Fibroblast of mammary gland (primary cell): Measurements from ENCODE around the gene PLEKHG4.

ENCODE experiments used
- DNase-seq: peaks from one replicate; pipeline ENCODE4 v3.0.0-alpha.2; 2010; ENCODE audit warnings: low read depth
- H3K4me3 ChIP-seq: 2 replicates; pipeline ENCODE4 v1.5.1; 2011; ENCODE audit warnings: low read depth, mild to moderate bottlenecking, low read length, moderate library complexity; ENCODE audit not compliant: control insufficient read depth
- CTCF ChIP-seq: conservative IDR thresholded peaks from 2 replicates; pipeline ENCODE4 v1.5.1; 2011; ENCODE audit warnings: low read depth, low read length, inconsistent platforms; ENCODE audit not compliant: control insufficient read depth, insufficient read depth

PLEKHG4 gene

GRCh38 chr16:67265834-67266233 is 13.5 kb upstream of the PLEKHG4 start:
- TF ChIP-seq CTCF = no peak

GRCh38 chr16:67268136-67268579 is 11.2 kb upstream of the PLEKHG4 start:
- DNase-seq = peak; percentile 96
- no peak for TF ChIP-seq CTCF
- no peak overlapping the region for H3K4me3 ChIP-seq

More at GRCh38 chr16:67265834-67266233, 13.5 kb upstream of the PLEKHG4 start:
- H3K4me3 ChIP-seq = no peak overlapping the region
- DNase-seq = no peak

GRCh38 chr16:67269766-67270165 is 9.6 kb upstream of the PLEKHG4 start:
- TF ChIP-seq CTCF = no peak
- no peak overlapping the region for H3K4me3 ChIP-seq
- peak; percentile 91 for DNase-seq

- no peak for TF ChIP-seq CTCF
- DNase-seq = no peak
- H3K4me3 ChIP-seq = no peak overlapping the region
Measured at GRCh38 chr16:67270931-67271338, 8.4 kb upstream of the PLEKHG4 start.

- H3K4me3 ChIP-seq = no peak overlapping the region
- no peak for TF ChIP-seq CTCF
- no peak for DNase-seq
Measured at GRCh38 chr16:67271446-67271845, 7.9 kb upstream of the PLEKHG4 start.

GRCh38 chr16:67275321-67275720 is 4.0 kb upstream of the PLEKHG4 start:
- TF ChIP-seq CTCF = no peak
- no peak for DNase-seq
- H3K4me3 ChIP-seq = no peak overlapping the region

- H3K4me3 ChIP-seq = peak overlapping the region; percentile 78
- DNase-seq = peak; percentile 99
- TF ChIP-seq CTCF = no peak
Measured at GRCh38 chr16:67277294-67277998, 1.9 kb upstream of the PLEKHG4 start.
